Activated B cell treated with CpG ODN at 0.5 μM for 24 hours (primary cell): ENCODE results near the gene NYAP2. TPM values are rescaled to one million over a fixed set of nuclear protein-coding genes. Genes with fewer than 3 reads are reported as not detected.

Experiments used
- ATAC-seq: fragments of 200-7000 bp; cut with Tn5 transposase; one replicate; pipeline ENCODE4 v1.10.0; 2021; ENCODE audit warnings: low read depth, mild to moderate bottlenecking, moderate library complexity
- CTCF ChIA-PET: fragments of 350-600 bp; sonication (Branson Sonifier 250); formaldehyde crosslinking; loops from one replicate; lab custom pipeline; 2021; ENCODE audit warnings: antibody characterized with exemption; lab: Charles Lee
- POLR2A ChIA-PET: fragments of 350-600 bp; sonication (Branson Sonifier 250); formaldehyde crosslinking; loops from one replicate; lab custom pipeline; 2021; ENCODE audit warnings: antibody characterized with exemption; lab: Charles Lee
- DNase-seq: peaks from one replicate; pipeline ENCODE4 v3.0.0; 2022
- H3K27ac Mint-ChIP-seq: one replicate; pipeline ENCODE4 v1.8.0; 2020; ENCODE audit warnings: mixed read lengths
- H3K27me3 Mint-ChIP-seq: one replicate; pipeline ENCODE4 v1.8.0; 2021; ENCODE audit warnings: mixed read lengths
- H3K36me3 Mint-ChIP-seq: one replicate; pipeline ENCODE4 v1.8.0; 2021; ENCODE audit warnings: low read depth, mixed read lengths
- H3K4me1 Mint-ChIP-seq: one replicate; pipeline ENCODE4 v1.8.0; 2021; ENCODE audit warnings: mixed read lengths
- H3K4me3 Mint-ChIP-seq: one replicate; pipeline ENCODE4 v1.8.0; 2020; ENCODE audit warnings: mild to moderate bottlenecking, mixed read lengths
- H3K9me3 Mint-ChIP-seq: one replicate; pipeline ENCODE4 v1.8.0; 2020; ENCODE audit warnings: mixed read lengths
- CTCF ChIP-seq: fragments of 200-600 bp; IDR thresholded peaks from one replicate; pipeline ENCODE4 v1.8.0; 2022; ENCODE audit warnings: antibody characterized with exemption, mild to moderate bottlenecking
- intact Hi-C: fragments of 100-400 bp; cut with micrococcal nuclease; formaldehyde crosslinking; loops from one replicate; pipeline ENCODE4 v1.15.1; 2024
- total RNA-seq: library from RNA; stranded (reverse); gene quantifications from 2 replicates; pipeline ENCODE4 v1.2.3, GENCODE V29; 2022

The NYAP2 gene
- total RNA-seq, 1 donor from 2014 or later = 0.07 TPM

GRCh38 chr2:225543626-225544025 lies 144.1 kb downstream of the NYAP2 start:
- H3K27me3 Mint-ChIP-seq = no peaks in the 10 kb centered on the region
- POLR2A ChIA-PET = no interaction called here

GRCh38 chr2:225556461-225556860 lies 157.0 kb downstream of the NYAP2 start:
- Mint-ChIP-seq H3K9me3 (no peaks in the 10 kb centered on the region), H3K27me3 (peaks cover 2% of the 10 kb centered on the region), H3K36me3 (no peaks in the 10 kb centered on the region), H3K4me1 (no peaks in the 10 kb centered on the region), H3K27ac (no peak overlapping the region), H3K4me3 (no peak overlapping the region)
- no peak for ATAC-seq
- CTCF ChIA-PET = interaction anchor here (1.2 kb wide), 1 partner anchor 433 kb away, joined by 3 read pairs; no protein-coding TSS in a partner anchor
- POLR2A ChIA-PET = no interaction called here
- intact Hi-C loops = loop anchor here (2.0 kb wide), 1 partner anchor 434 kb away; no protein-coding TSS in a partner anchor
- no peak for DNase-seq
- TF ChIP-seq CTCF = no peak

More at GRCh38 chr2:225543626-225544025, 144.1 kb downstream of the NYAP2 start:
- H3K9me3 Mint-ChIP-seq = peaks cover 6% of the 10 kb centered on the region
- intact Hi-C loops = no loop called here
- H3K27ac Mint-ChIP-seq = no peak overlapping the region
- ATAC-seq (no peak), DNase-seq (no peak)
- H3K36me3 Mint-ChIP-seq = no peaks in the 10 kb centered on the region
- H3K4me3 Mint-ChIP-seq = no peak overlapping the region
- H3K4me1 Mint-ChIP-seq = no peaks in the 10 kb centered on the region
- CTCF ChIA-PET = no interaction called here
- no peak for TF ChIP-seq CTCF

GRCh38 chr2:225558399-225559071 lies 159.0 kb downstream of the NYAP2 start:
- no peaks in the 10 kb centered on the region for H3K4me1 Mint-ChIP-seq
- peaks cover 5% of the 10 kb centered on the region for H3K27me3 Mint-ChIP-seq
- no peak for TF ChIP-seq CTCF
- ChIA-PET CTCF (no interaction called here), POLR2A (no interaction called here)
- ATAC-seq = no peak
- no peaks in the 10 kb centered on the region for H3K36me3 Mint-ChIP-seq
- H3K4me3 Mint-ChIP-seq = no peak overlapping the region
- intact Hi-C loops = no loop called here
- H3K27ac Mint-ChIP-seq = no peak overlapping the region
- no peaks in the 10 kb centered on the region for H3K9me3 Mint-ChIP-seq
- DNase-seq = no peak

- Mint-ChIP-seq H3K36me3 (no peaks in the 10 kb centered on the region), H3K9me3 (no peaks in the 10 kb centered on the region), H3K4me1 (no peaks in the 10 kb centered on the region), H3K27ac (no peak overlapping the region), H3K27me3 (peaks cover 5% of the 10 kb centered on the region), H3K4me3 (no peak overlapping the region)
- DNase-seq = no peak
- intact Hi-C loops = no loop called here
- ChIA-PET POLR2A (no interaction called here), CTCF (no interaction called here)
- no peak for TF ChIP-seq CTCF
- no peak for ATAC-seq
These were observed 159.5 kb downstream of the NYAP2 start for GRCh38 chr2:225559072-225559415.

GRCh38 chr2:225566798-225567197 lies 167.3 kb downstream of the NYAP2 start:
- no peak for TF ChIP-seq CTCF
- peaks cover 4% of the 10 kb centered on the region for H3K4me1 Mint-ChIP-seq
- peaks cover 3% of the 10 kb centered on the region for H3K27me3 Mint-ChIP-seq
- ChIA-PET POLR2A (no interaction called here), CTCF (no interaction called here)
- ATAC-seq (no peak), DNase-seq (no peak)
- intact Hi-C loops = loop anchor here (10.0 kb wide), 1 partner anchor 562 kb away; no protein-coding TSS in a partner anchor
- no peak overlapping the region for H3K4me3 Mint-ChIP-seq
- no peak overlapping the region for H3K27ac Mint-ChIP-seq
- peaks cover 4% of the 10 kb centered on the region for H3K9me3 Mint-ChIP-seq
- no peaks in the 10 kb centered on the region for H3K36me3 Mint-ChIP-seq
